DOHH2 (cell line): ENCODE data around the gene ID2.

Source experiments
- H3F3A ChIP-seq: fragments of 200-600 bp; sonication (generic), shearing (Covaris generic); 2 replicates; pipeline ENCODE4 v1.6.0; 2016; ENCODE audit warnings: antibody characterized with exemption, mild to moderate bottlenecking; ENCODE audit not compliant: control insufficient read depth, insufficient read depth
- H3K27ac ChIP-seq: fragments of 200-600 bp; sonication (generic); 2 replicates; pipeline ENCODE4 v1.5.1; 2014; ENCODE audit warnings: low read depth, mild to moderate bottlenecking, low read length, moderate library complexity
- H3K27me3 ChIP-seq: fragments of 200-600 bp; sonication (generic); 2 replicates; pipeline ENCODE4 v1.6.1; 2014; ENCODE audit warnings: mild to moderate bottlenecking, low read length, mixed read lengths; ENCODE audit not compliant: control insufficient read depth
- H3K36me3 ChIP-seq: fragments of 200-600 bp; sonication (generic); 2 replicates; pipeline ENCODE4 v1.6.1; 2014; ENCODE audit warnings: mild to moderate bottlenecking, low read length, moderate library complexity, mixed read lengths; ENCODE audit not compliant: control insufficient read depth
- H3K4me1 ChIP-seq: fragments of 200-600 bp; sonication (generic); 2 replicates; pipeline ENCODE4 v1.6.1; 2014; ENCODE audit warnings: mild to moderate bottlenecking, low read length, mixed read lengths; ENCODE audit not compliant: control insufficient read depth
- H3K4me2 ChIP-seq: fragments of 200-600 bp; sonication (generic); 2 replicates; pipeline ENCODE4 v1.6.0; 2014; ENCODE audit warnings: mild to moderate bottlenecking, low read length, moderate library complexity
- H3K4me3 ChIP-seq: fragments of 200-600 bp; sonication (generic); 2 replicates; pipeline ENCODE4 v1.5.1; 2014; ENCODE audit warnings: mild to moderate bottlenecking, low read length, mixed read lengths
- H3K79me2 ChIP-seq: fragments of 200-600 bp; sonication (generic); 2 replicates; pipeline ENCODE4 v1.6.1; 2014; ENCODE audit warnings: mild to moderate bottlenecking, low read length, mixed read lengths; ENCODE audit not compliant: control insufficient read depth
- H3K9me2 ChIP-seq: fragments of 200-600 bp; sonication (generic); replicated peaks from 2 replicates; pipeline ENCODE4 v1.6.1; 2014; ENCODE audit warnings: mild to moderate bottlenecking, low read length, mixed read lengths; ENCODE audit not compliant: control insufficient read depth
- H3K9me3 ChIP-seq: fragments of 200-600 bp; sonication (generic); 2 replicates; pipeline ENCODE4 v1.6.1; 2014; ENCODE audit warnings: antibody characterized with exemption, low read length, mixed read lengths; ENCODE audit not compliant: control insufficient read depth, insufficient read depth
- H4K20me1 ChIP-seq: fragments of 200-600 bp; sonication (generic); 2 replicates; pipeline ENCODE4 v1.6.0; 2014; ENCODE audit warnings: low read depth, mild to moderate bottlenecking, antibody characterized with exemption, low read length, moderate library complexity; ENCODE audit not compliant: control insufficient read depth, insufficient read depth
- CTCF ChIP-seq: fragments of 200-600 bp; sonication (generic); IDR thresholded peaks from one replicate; pipeline ENCODE4 v1.5.1; 2014; ENCODE audit warnings: antibody characterized with exemption, mild to moderate bottlenecking, low read depth, low read length; ENCODE audit not compliant: poor library complexity, severe bottlenecking
- EZH2phosphoT487 ChIP-seq: fragments of 200-600 bp; sonication (generic); IDR thresholded peaks from 2 replicates; pipeline ENCODE4 v1.6.1; 2017; ENCODE audit warnings: borderline replicate concordance, mild to moderate bottlenecking, antibody characterized with exemption, low read length, moderate library complexity, mixed read lengths

Gene ID2

GRCh38 chr2:8671176-8671575 lies 10.7 kb upstream of the ID2 start:
- Histone ChIP-seq H3F3A (no peaks in the 10 kb centered on the region), H4K20me1 (no peaks in the 10 kb centered on the region), H3K36me3 (no peaks in the 10 kb centered on the region), H3K4me1 (no peaks in the 10 kb centered on the region), H3K79me2 (no peaks in the 10 kb centered on the region), H3K4me2 (no peak overlapping the region), H3K9me3 (peaks cover 16% of the 10 kb centered on the region), H3K4me3 (no peak overlapping the region), H3K27ac (no peak overlapping the region), H3K9me2 (no peaks in the 10 kb centered on the region), H3K27me3 (peaks cover 13% of the 10 kb centered on the region; the same call in 1 of the 2 replicates)
- TF ChIP-seq EZH2phosphoT487 (no peak), CTCF (no peak)

GRCh38 chr2:8671802-8672201 lies 10.1 kb upstream of the ID2 start:
- Histone ChIP-seq H3K36me3 (no peaks in the 10 kb centered on the region), H3K79me2 (no peaks in the 10 kb centered on the region)

GRCh38 chr2:8672940-8673339 lies 8.9 kb upstream of the ID2 start:
- no peak overlapping the region for H3K4me2 ChIP-seq
- peaks cover 22% of the 10 kb centered on the region for H3K27me3 ChIP-seq
- H3K9me3 ChIP-seq, result peaks cover 16% of the 10 kb centered on the region
- H3F3A ChIP-seq, result peaks cover 4% of the 10 kb centered on the region; the same call in 1 of the 2 replicates
- H3K4me3 ChIP-seq, result no peak overlapping the region
- H3K36me3 ChIP-seq, result no peaks in the 10 kb centered on the region
- peaks cover 9% of the 10 kb centered on the region for H3K4me1 ChIP-seq
- TF ChIP-seq EZH2phosphoT487 (no peak), CTCF (no peak)
- H3K27ac ChIP-seq, result no peak overlapping the region
- no peaks in the 10 kb centered on the region for H3K9me2 ChIP-seq
- H4K20me1 ChIP-seq, result no peaks in the 10 kb centered on the region
- no peaks in the 10 kb centered on the region for H3K79me2 ChIP-seq

More at GRCh38 chr2:8671802-8672201, 10.1 kb upstream of the ID2 start:
- peaks cover 16% of the 10 kb centered on the region for H3K9me3 ChIP-seq
- H3K27me3 ChIP-seq, result peaks cover 13% of the 10 kb centered on the region; the same call in 1 of the 2 replicates
- H3F3A ChIP-seq, result no peaks in the 10 kb centered on the region
- H3K9me2 ChIP-seq, result no peaks in the 10 kb centered on the region
- no peak for TF ChIP-seq CTCF
- TF ChIP-seq EZH2phosphoT487, result no peak
- H3K27ac ChIP-seq, result no peak overlapping the region
- H3K4me2 ChIP-seq, result no peak overlapping the region
- H3K4me1 ChIP-seq, result no peaks in the 10 kb centered on the region
- H3K4me3 ChIP-seq, result no peak overlapping the region
- H4K20me1 ChIP-seq, result no peaks in the 10 kb centered on the region

- peaks cover 24% of the 10 kb centered on the region for H3K27me3 ChIP-seq
- H3K36me3 ChIP-seq, result no peaks in the 10 kb centered on the region
- H3K4me2 ChIP-seq, result no peak overlapping the region
Measured at GRCh38 chr2:8673381-8673780, 8.5 kb upstream of the ID2 start.

More at GRCh38 chr2:8673381-8673780, 8.5 kb upstream of the ID2 start:
- Histone ChIP-seq H3K4me1 (peaks cover 13% of the 10 kb centered on the region), H4K20me1 (no peaks in the 10 kb centered on the region), H3K79me2 (no peaks in the 10 kb centered on the region), H3F3A (peaks cover 8% of the 10 kb centered on the region), H3K9me3 (peaks cover 16% of the 10 kb centered on the region), H3K27ac (no peak overlapping the region), H3K9me2 (no peaks in the 10 kb centered on the region), H3K4me3 (no peak overlapping the region)
- no peak for TF ChIP-seq CTCF
- TF ChIP-seq EZH2phosphoT487, result no peak
